Caco-2 (cell line): ENCODE data around the gene CTIF. TPM values are rescaled to one million over a fixed set of nuclear protein-coding genes. Genes with fewer than 3 reads are reported as not detected.

ENCODE experiments used
- BruUV-seq: library from RNA; stranded (reverse); fragments of 400-500 nt; replicated peaks from 2 replicates; lab custom pipeline; 2021; lab: Mats Ljungman, UMichigan
- CTCF ChIA-PET: fragments of 300-600 bp; sonication (Branson Sonifier 250); formaldehyde crosslinking; loops from one replicate; lab custom pipeline; 2022; ENCODE audit warnings: antibody characterized with exemption; lab: Charles Lee
- POLR2A ChIA-PET: fragments of 300-600 bp; sonication (Branson Sonifier 250); formaldehyde crosslinking; loops from one replicate; lab custom pipeline; 2022; ENCODE audit warnings: antibody characterized with exemption; lab: Charles Lee
- DNase-seq, 2 experiments: peaks; one replicate each; pipeline versions ENCODE4 v3.0.0 to v3.0.0-alpha.2; 2020 to 2022
- H3K27me3 ChIP-seq: replicated peaks from 2 replicates; pipeline ENCODE4 v1.6.0; 2011; ENCODE audit warnings: low read length; ENCODE audit not compliant: control insufficient read depth, insufficient read depth
- H3K36me3 ChIP-seq: 2 replicates; pipeline ENCODE4 v1.5.1; 2011; ENCODE audit warnings: low read length; ENCODE audit not compliant: control insufficient read depth, insufficient read depth
- H3K4me1 ChIP-seq: fragments of 250-450 bp; sonication (Bioruptor Pico); 2 replicates; pipeline ENCODE4 v1.5.1; 2020; ENCODE audit warnings: mild to moderate bottlenecking
- H3K4me3 ChIP-seq: 2 replicates; pipeline ENCODE4 v1.5.1; 2011; ENCODE audit warnings: low read depth, mild to moderate bottlenecking, control low read depth, low read length
- H3K9me3 ChIP-seq: fragments of 250-450 bp; sonication (Bioruptor Pico); 2 replicates; pipeline ENCODE4 v1.5.1; 2020; ENCODE audit warnings: mild to moderate bottlenecking, moderate library complexity
- H3K27ac Mint-ChIP-seq: one replicate; pipeline ENCODE4 v1.8.0; 2022; ENCODE audit warnings: mixed read lengths; ENCODE audit not compliant: unreplicated experiment
- H3K27me3 Mint-ChIP-seq: one replicate; pipeline ENCODE4 v1.8.0; 2022; ENCODE audit warnings: mixed read lengths; ENCODE audit not compliant: insufficient read depth, unreplicated experiment
- H3K36me3 Mint-ChIP-seq: one replicate; pipeline ENCODE4 v1.8.0; 2022; ENCODE audit warnings: mild to moderate bottlenecking, mixed read lengths; ENCODE audit not compliant: insufficient read depth, unreplicated experiment
- H3K4me1 Mint-ChIP-seq: one replicate; pipeline ENCODE4 v1.8.0; 2022; ENCODE audit warnings: low read depth, mixed read lengths; ENCODE audit not compliant: unreplicated experiment
- H3K4me3 Mint-ChIP-seq: one replicate; pipeline ENCODE4 v1.8.0; 2022; ENCODE audit warnings: mild to moderate bottlenecking, moderate library complexity, mixed read lengths; ENCODE audit not compliant: unreplicated experiment
- H3K9me3 Mint-ChIP-seq: one replicate; pipeline ENCODE4 v1.8.0; 2022; ENCODE audit warnings: mixed read lengths; ENCODE audit not compliant: unreplicated experiment
- CTCF ChIP-seq, 2 experiments: fragments of 200-600 bp in 1 of 2; IDR thresholded peaks; 1 replicate in 1 of 2; 2 replicates in 1 of 2; pipeline versions ENCODE4 v1.5.1 to v1.8.0; 2011 to 2022; ENCODE audit warnings: antibody characterized with exemption in 1 of 2, control low read depth in 1 of 2, inconsistent platforms in 1 of 2, low read depth in 1 of 2, low read length in 1 of 2, mild to moderate bottlenecking in 1 of 2, moderate library complexity in 1 of 2; ENCODE audit not compliant: insufficient read depth in 1 of 2, severe bottlenecking in 1 of 2, unreplicated experiment in 1 of 2
- intact Hi-C: fragments of 100-400 bp; cut with micrococcal nuclease; formaldehyde crosslinking; loops from one replicate; pipeline ENCODE4 v1.10.0; 2022; ENCODE audit not compliant: unreplicated experiment
- total RNA-seq: library from RNA; stranded (reverse); gene quantifications from 2 replicates; pipeline ENCODE4 v1.2.3, GENCODE V29; 2022

Gene CTIF
- total RNA-seq, 1 experiment from 2014 or later, result 19.9 TPM

GRCh38 chr18:48780201-48780912 lies 241.5 kb downstream of the CTIF start:
- no peaks in the 10 kb centered on the region for H3K9me3 Mint-ChIP-seq
- intact Hi-C loops, result loop anchor here (2.0 to 10.0 kb wide), 2 partner anchors 48 to 164 kb away; no protein-coding TSS in a partner anchor
- no TSS peak for BruUV-seq
- peak in 1 of 2 experiments; percentile 52 for DNase-seq
- CTCF ChIA-PET, result no interaction called here
- H3K27me3 Mint-ChIP-seq, result no peaks in the 10 kb centered on the region
- peak overlapping the region; percentile 82 for H3K27ac Mint-ChIP-seq
- peaks cover 10% of the 10 kb centered on the region for H3K36me3 Mint-ChIP-seq
- Histone ChIP-seq H3K4me1 (peaks cover 20% of the 10 kb centered on the region), H3K4me3 (no peak overlapping the region), H3K9me3 (no peaks in the 10 kb centered on the region), H3K36me3 (no peaks in the 10 kb centered on the region), H3K27me3 (no peaks in the 10 kb centered on the region)
- POLR2A ChIA-PET, result no interaction called here
- TF ChIP-seq CTCF (IDR thresholded peaks at IDR 0.05; ENCODE audit: insufficient read depth in 1 of 2, low read depth in 1 of 2, low read length in 1 of 2, severe bottlenecking in 1 of 2, unreplicated experiment in 1 of 2), result no peak
- peak overlapping the region; percentile 70 for H3K4me3 Mint-ChIP-seq
- H3K4me1 Mint-ChIP-seq, result no peaks in the 10 kb centered on the region

- POLR2A ChIA-PET, result no interaction called here
These were observed 242.0 kb downstream of the CTIF start for GRCh38 chr18:48780913-48781162.

More at GRCh38 chr18:48780913-48781162, 242.0 kb downstream of the CTIF start:
- Mint-ChIP-seq H3K4me3 (peak overlapping the region; percentile 70), H3K9me3 (no peaks in the 10 kb centered on the region), H3K27ac (peak overlapping the region; percentile 82), H3K36me3 (peaks cover 10% of the 10 kb centered on the region), H3K4me1 (no peaks in the 10 kb centered on the region), H3K27me3 (no peaks in the 10 kb centered on the region)
- intact Hi-C loops, result loop anchor here (1.0 to 10.0 kb wide), 3 partner anchors 48 to 164 kb away; no protein-coding TSS in a partner anchor
- no peak for TF ChIP-seq CTCF (IDR thresholded peaks at IDR 0.05; ENCODE audit: insufficient read depth in 1 of 2, low read depth in 1 of 2, low read length in 1 of 2, severe bottlenecking in 1 of 2, unreplicated experiment in 1 of 2)
- Histone ChIP-seq H3K27me3 (no peaks in the 10 kb centered on the region), H3K4me1 (peaks cover 20% of the 10 kb centered on the region), H3K9me3 (no peaks in the 10 kb centered on the region), H3K36me3 (no peaks in the 10 kb centered on the region), H3K4me3 (no peak overlapping the region)
- BruUV-seq, result no TSS peak
- DNase-seq, result no peak
- CTCF ChIA-PET, result no interaction called here
